GM23338 (cell line): ENCODE results near the gene PFKFB3.

ENCODE experiments used
- EZH2phosphoT487 ChIP-seq: fragments of 200-600 bp; sonication (generic); IDR thresholded peaks from one replicate; pipeline ENCODE4 v1.8.1; 2018; ENCODE audit warnings: antibody characterized with exemption; ENCODE audit not compliant: unreplicated experiment
- JUNB ChIP-seq: IDR thresholded peaks from one replicate; pipeline ENCODE4 v1.6.1; 2016; ENCODE audit warnings: antibody characterized with exemption; ENCODE audit not compliant: unreplicated experiment
- NANOG ChIP-seq: IDR thresholded peaks from 2 replicates; pipeline ENCODE4 v1.6.1; 2016; ENCODE audit warnings: antibody characterized with exemption, borderline replicate concordance
- POLR2AphosphoS5 ChIP-seq: IDR thresholded peaks from 2 replicates; pipeline ENCODE4 v1.6.1; 2016; ENCODE audit warnings: antibody characterized with exemption, low read depth
- ZNF114 ChIP-seq: fragments of 250-450 bp; sonication (Bioruptor Pico); IDR thresholded peaks from 2 replicates; pipeline ENCODE4 v1.5.0; 2020; ENCODE audit warnings: mild to moderate bottlenecking, moderate library complexity
- TF ChIP-seq, protein P1 (sequence below), 2 experiments: fragments of 200-600 bp in 1 of 2; sonication (generic) in 1 of 2; conservative IDR thresholded peaks; 2 replicates each; pipeline versions ENCODE4 v1.5.1 to v1.6.1; 2016 to 2017; ENCODE audit warnings: antibody characterized with exemption in 2 of 2, low read depth in 2 of 2, mild to moderate bottlenecking in 2 of 2, moderate library complexity in 1 of 2
- TF ChIP-seq, protein P2 (sequence below): IDR thresholded peaks from 2 replicates; pipeline ENCODE4 v1.6.1; 2016; ENCODE audit warnings: antibody characterized with exemption

GRCh38 chr10:6195846-6196245, 6.9 kb upstream of the PFKFB3 start:
- TF ChIP-seq, protein P1, sequence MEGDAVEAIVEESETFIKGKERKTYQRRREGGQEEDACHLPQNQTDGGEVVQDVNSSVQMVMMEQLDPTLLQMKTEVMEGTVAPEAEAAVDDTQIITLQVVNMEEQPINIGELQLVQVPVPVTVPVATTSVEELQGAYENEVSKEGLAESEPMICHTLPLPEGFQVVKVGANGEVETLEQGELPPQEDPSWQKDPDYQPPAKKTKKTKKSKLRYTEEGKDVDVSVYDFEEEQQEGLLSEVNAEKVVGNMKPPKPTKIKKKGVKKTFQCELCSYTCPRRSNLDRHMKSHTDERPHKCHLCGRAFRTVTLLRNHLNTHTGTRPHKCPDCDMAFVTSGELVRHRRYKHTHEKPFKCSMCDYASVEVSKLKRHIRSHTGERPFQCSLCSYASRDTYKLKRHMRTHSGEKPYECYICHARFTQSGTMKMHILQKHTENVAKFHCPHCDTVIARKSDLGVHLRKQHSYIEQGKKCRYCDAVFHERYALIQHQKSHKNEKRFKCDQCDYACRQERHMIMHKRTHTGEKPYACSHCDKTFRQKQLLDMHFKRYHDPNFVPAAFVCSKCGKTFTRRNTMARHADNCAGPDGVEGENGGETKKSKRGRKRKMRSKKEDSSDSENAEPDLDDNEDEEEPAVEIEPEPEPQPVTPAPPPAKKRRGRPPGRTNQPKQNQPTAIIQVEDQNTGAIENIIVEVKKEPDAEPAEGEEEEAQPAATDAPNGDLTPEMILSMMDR (conservative IDR thresholded peaks at IDR 0.05; ENCODE audit: low read depth in 2 of 2) = no peak
- TF ChIP-seq EZH2phosphoT487 = no peak
- TF ChIP-seq, protein P2, sequence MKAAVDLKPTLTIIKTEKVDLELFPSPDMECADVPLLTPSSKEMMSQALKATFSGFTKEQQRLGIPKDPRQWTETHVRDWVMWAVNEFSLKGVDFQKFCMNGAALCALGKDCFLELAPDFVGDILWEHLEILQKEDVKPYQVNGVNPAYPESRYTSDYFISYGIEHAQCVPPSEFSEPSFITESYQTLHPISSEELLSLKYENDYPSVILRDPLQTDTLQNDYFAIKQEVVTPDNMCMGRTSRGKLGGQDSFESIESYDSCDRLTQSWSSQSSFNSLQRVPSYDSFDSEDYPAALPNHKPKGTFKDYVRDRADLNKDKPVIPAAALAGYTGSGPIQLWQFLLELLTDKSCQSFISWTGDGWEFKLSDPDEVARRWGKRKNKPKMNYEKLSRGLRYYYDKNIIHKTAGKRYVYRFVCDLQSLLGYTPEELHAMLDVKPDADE = no peak
- no peak for TF ChIP-seq ZNF114 (CRISPR knock-in tag)
- no peak for TF ChIP-seq POLR2AphosphoS5
- TF ChIP-seq JUNB = no peak
- no peak for TF ChIP-seq NANOG
